Measurements from ENCODE around the gene LRRC32.

- TF ChIP-seq CTCF (IDR thresholded peaks at IDR 0.05) (no peak), EP300 (IDR thresholded peaks at IDR 0.05) (no peak), POLR2A (IDR thresholded peaks at IDR 0.05; ENCODE audit: low read depth) (no peak)
Observed at GRCh38 chr11:76649011-76649410, 21.5 kb downstream of the LRRC32 start.
